ENCODE results near the gene GLI1.

Gene GLI1

DNA sequence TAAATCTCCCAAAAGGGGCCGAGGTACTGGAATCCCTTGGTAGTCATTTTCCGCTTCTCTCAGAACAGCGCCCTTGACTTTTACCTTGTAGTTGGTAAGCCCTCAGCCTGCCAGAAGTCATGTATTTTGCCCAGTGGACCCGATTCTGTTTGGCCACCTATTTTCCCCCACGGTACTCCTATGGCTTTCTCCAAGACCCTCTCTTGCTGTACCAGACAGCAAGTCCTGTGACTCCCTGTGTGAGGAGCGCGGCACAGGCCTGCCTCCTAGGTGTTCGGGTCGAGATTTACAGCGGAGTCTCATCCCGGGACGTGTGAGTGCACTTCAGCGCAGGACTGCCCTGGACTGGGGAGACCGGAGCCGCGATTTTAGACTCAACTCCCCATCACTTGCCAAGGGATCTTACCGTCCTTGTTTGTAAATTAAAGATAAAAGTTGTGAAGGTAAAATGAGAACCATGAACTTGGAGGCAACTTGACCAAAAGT, 62.0 kb downstream of the GLI1 start:
- Histone ChIP-seq H3K27ac (peak overlapping the region; percentile 90 to 99 (median 97)), H3K27me3 (no peaks in the 10 kb centered on the region), H3K36me3 (peaks cover 46 to 58% (median 55%) of the 10 kb centered on the region in 11 experiments), H3K4me3 (peak overlapping the region in 9 of 10 experiments; percentile 42 to 86 (median 75); a peak in 12 of 20 replicates), H3K4me1 (peaks cover 65 to 77% (median 70%) of the 10 kb centered on the region in 10 experiments), H4K20me1 (peaks cover 51 to 68% (median 59%) of the 10 kb centered on the region in 11 experiments), H3K9ac (peak overlapping the region; percentile 84 to 93 (median 90)), H3K9me3 (replicated peaks in 1 of 11) (no peaks in the 10 kb centered on the region), H3K4me2 (peak overlapping the region; percentile 75 to 89 (median 84))
- 0 out of 22 replicates have a peak, but pooled peaks of 1 of the 11 experiments have one; percentile 0 for TF ChIP-seq Cebpa-rat (IDR thresholded peaks at IDR 0.05)

Data from BLaER1 treated with 17β-estradiol and CSF1 and Interleukin-3, amounts not matched to agents 10 nM and 100 nM (cell line).